Left lung (tissue), 10 donors: ENCODE results near the gene MC5R. TPM values are rescaled to one million over a fixed set of nuclear protein-coding genes. Genes with fewer than 3 reads are reported as not detected.

Experiments used
- ATAC-seq: fragments of 200-7000 bp; cut with Tn5 transposase; one replicate; pipeline ENCODE4 v1.9.1; 2020; ENCODE audit warnings: moderate library complexity
- DNase-seq, 4 donors: peaks; one replicate each; pipeline ENCODE4 v3.0.0-alpha.2; 2013 to 2020
- H3K27ac ChIP-seq, 2 donors: fragments of 200-600 bp; sonication (generic) in 1 of 2; one replicate each; pipeline versions ENCODE4 v1.5.0 to v1.8.0; 2020 to 2021
- H3K27me3 ChIP-seq, 2 donors: fragments of 200-600 bp; sonication (generic) in 1 of 2; one replicate each; pipeline versions ENCODE4 v1.5.0 to v1.8.0; 2020 to 2021
- H3K36me3 ChIP-seq, 2 donors: fragments of 200-600 bp; sonication (generic) in 1 of 2; one replicate each; pipeline versions ENCODE4 v1.5.0 to v1.8.0; 2020 to 2021
- H3K4me1 ChIP-seq, 2 donors: fragments of 200-600 bp; one replicate each; pipeline ENCODE4 v1.8.0; 2021
- H3K4me3 ChIP-seq, 2 donors: fragments of 200-600 bp; sonication (generic) in 1 of 2; one replicate each; pipeline versions ENCODE4 v1.5.0 to v1.8.0; 2020 to 2021; ENCODE audit warnings: mild to moderate bottlenecking in 1 of 2
- H3K9me3 ChIP-seq, 2 donors: fragments of 200-600 bp; sonication (generic) in 1 of 2; one replicate each; pipeline versions ENCODE4 v1.5.0 to v1.8.0; 2020 to 2021
- CTCF ChIP-seq, 2 donors: fragments of 200-600 bp; sonication (generic) in 1 of 2; IDR thresholded peaks; one replicate each; pipeline versions ENCODE4 v1.5.0 to v1.8.0; 2021; ENCODE audit warnings: antibody characterized with exemption in 2 of 2
- intact Hi-C, 2 donors: fragments of 100-400 bp; cut with DNase I; formaldehyde crosslinking; loops; one replicate each; pipeline versions ENCODE4 v1.11.2 to v1.14.2; 2022
- polyA plus RNA-seq, 6 donors: library from polyadenylated mRNA; unstranded; fragments of 120-200 nt; gene quantifications; one replicate each; pipeline ENCODE4 v1.2.1, GENCODE V29; 2013; ENCODE audit not compliant: insufficient read length in 6 of 6
- total RNA-seq, 2 donors: library from RNA; stranded (reverse); fragmentation: NEBNext Ultra II Directional; extraction: Animal tissue kit (Norgen Biotek cat#: 25700); gene quantifications; one replicate each; pipeline ENCODE4 v1.2.1, GENCODE V29; 2021
- donor health status: DM: no; HTN: yes; CAD: no.
- donor health status: DM: no; HTN: no; CAD: no.

Gene MC5R
- total and polyA plus RNA-seq, 8 donors: 0.13 to 0.16 TPM; not detected in 6

GRCh38 chr18:13808294-13809042 lies 15.5 kb upstream of the MC5R start:
- DNase-seq (no peak), ATAC-seq (no peak)
- H3K27ac ChIP-seq: no peak overlapping the region
- H3K4me1 ChIP-seq: no peaks in the 10 kb centered on the region
- no peak for TF ChIP-seq CTCF (IDR thresholded peaks at IDR 0.05)
- no peaks in the 10 kb centered on the region for H3K36me3 ChIP-seq
- intact Hi-C loops: no loop called here
- no peak overlapping the region for H3K4me3 ChIP-seq
- H3K9me3 ChIP-seq: no peaks in the 10 kb centered on the region
- H3K27me3 ChIP-seq: peaks cover 0 to 24% of the 10 kb centered on the region in 2 donors

- ATAC-seq (peak; percentile 45), DNase-seq (no peak)
- H3K4me1 ChIP-seq: no peaks in the 10 kb centered on the region
- TF ChIP-seq CTCF (IDR thresholded peaks at IDR 0.05): no peak
- no peaks in the 10 kb centered on the region for H3K9me3 ChIP-seq
- H3K4me3 ChIP-seq: no peak overlapping the region
- no peaks in the 10 kb centered on the region for H3K36me3 ChIP-seq
- no peak overlapping the region for H3K27ac ChIP-seq
- intact Hi-C loops: no loop called here
- H3K27me3 ChIP-seq: peaks cover 0 to 21% of the 10 kb centered on the region in 2 donors
Measured at GRCh38 chr18:13809043-13809430, 14.9 kb upstream of the MC5R start.

- peaks cover 0 to 15% of the 10 kb centered on the region in 2 donors for H3K27me3 ChIP-seq
- H3K27ac ChIP-seq: no peak overlapping the region
- TF ChIP-seq CTCF (IDR thresholded peaks at IDR 0.05): no peak
- no peaks in the 10 kb centered on the region for H3K36me3 ChIP-seq
- peak; percentile 54 for ATAC-seq
- no peaks in the 10 kb centered on the region for H3K9me3 ChIP-seq
- no peak overlapping the region for H3K4me3 ChIP-seq
- DNase-seq: peak in 1 of 4 donors; percentile 33
- no peaks in the 10 kb centered on the region for H3K4me1 ChIP-seq
- intact Hi-C loops: no loop called here
Measured at GRCh38 chr18:13809531-13810255, 14.3 kb upstream of the MC5R start.

- TF ChIP-seq CTCF (IDR thresholded peaks at IDR 0.05): no peak
- ATAC-seq: no peak
- intact Hi-C loops: no loop called here
Measured at GRCh38 chr18:13810950-13811485, 12.9 kb upstream of the MC5R start.

GRCh38 chr18:13811993-13812392 lies 12.0 kb upstream of the MC5R start:
- Histone ChIP-seq H3K4me3 (no peak overlapping the region), H3K9me3 (no peaks in the 10 kb centered on the region), H3K27ac (no peak overlapping the region), H3K27me3 (peaks cover 0 to 6% of the 10 kb centered on the region in 2 donors), H3K36me3 (no peaks in the 10 kb centered on the region), H3K4me1 (no peaks in the 10 kb centered on the region)
- ATAC-seq (no peak), DNase-seq (no peak)
- TF ChIP-seq CTCF (IDR thresholded peaks at IDR 0.05): no peak
- intact Hi-C loops: no loop called here

More at GRCh38 chr18:13810950-13811485, 12.9 kb upstream of the MC5R start:
- H3K9me3 ChIP-seq: no peaks in the 10 kb centered on the region
- DNase-seq: no peak
- no peak overlapping the region for H3K4me3 ChIP-seq
- peaks cover 0 to 6% of the 10 kb centered on the region in 2 donors for H3K27me3 ChIP-seq
- H3K27ac ChIP-seq: no peak overlapping the region
- no peaks in the 10 kb centered on the region for H3K36me3 ChIP-seq
- no peaks in the 10 kb centered on the region for H3K4me1 ChIP-seq
